ENCODE results near the gene KRT17.
"Not testable (repeated sequence)": the region's sequence is repeated elsewhere in the genome, so short reads cannot be mapped to it uniquely, and the experiment has no call there.

Gene KRT17

DNA sequence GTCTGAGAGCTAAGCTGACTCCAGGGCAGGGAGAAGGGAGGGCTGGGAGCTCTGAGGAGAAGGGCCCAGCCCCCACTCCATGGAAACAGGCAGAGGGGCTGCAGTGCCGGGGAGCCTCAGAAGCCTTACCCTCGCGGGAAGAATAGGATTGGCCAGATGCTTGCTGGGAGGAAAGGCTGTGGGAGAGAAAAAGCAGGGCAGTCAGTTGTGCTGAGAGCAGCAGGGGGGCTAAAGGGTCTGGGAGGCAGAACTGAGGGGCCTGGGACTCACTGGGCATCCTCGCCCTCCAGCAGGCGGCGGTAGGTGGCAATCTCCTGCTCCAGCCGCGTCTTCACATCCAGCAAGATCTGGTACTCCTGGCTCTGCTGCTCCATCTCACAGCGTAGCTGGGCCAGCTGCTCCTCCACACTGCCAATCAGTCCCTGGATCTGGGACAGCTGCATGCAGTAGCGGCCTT is 14.3 kb downstream of the KRT17 start:
- not testable (repeated sequence) for H3K4me3 Mint-ChIP-seq; H3K36me3 Mint-ChIP-seq (ENCODE audit: low read depth); H3K27me3 Mint-ChIP-seq (ENCODE audit: low read depth); H3K4me1 Mint-ChIP-seq (ENCODE audit: low read depth); H3K27ac Mint-ChIP-seq
- H3K9me3 Mint-ChIP-seq: peaks cover 14% of the 10 kb centered on the region

DNA sequence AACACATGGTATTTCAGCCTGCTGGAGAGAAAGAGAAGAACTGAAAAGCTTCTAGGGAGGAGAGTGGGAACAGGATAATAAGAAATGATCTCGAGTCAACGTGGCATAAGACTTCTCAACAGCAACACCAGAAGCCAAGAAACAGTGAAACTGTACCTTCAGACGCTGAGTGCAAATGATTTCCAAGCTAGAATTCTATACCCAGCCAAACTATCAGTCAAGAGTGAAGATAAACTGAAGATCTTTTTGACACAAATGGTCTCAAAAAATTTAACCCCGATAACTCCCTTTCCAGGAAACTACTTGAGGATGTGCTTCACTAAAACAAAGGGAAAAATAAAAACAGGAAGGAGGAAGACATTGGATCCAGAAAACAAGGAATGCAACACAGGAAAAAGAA is 17.4 kb downstream of the KRT17 start:
- Mint-ChIP-seq H3K9me3 (peaks cover 14% of the 10 kb centered on the region), H3K27me3 (ENCODE audit: low read depth) (peaks cover 19% of the 10 kb centered on the region)
- not testable (repeated sequence) for H3K4me1 Mint-ChIP-seq (ENCODE audit: low read depth); H3K27ac Mint-ChIP-seq; H3K36me3 Mint-ChIP-seq (ENCODE audit: low read depth); H3K4me3 Mint-ChIP-seq

DNA sequence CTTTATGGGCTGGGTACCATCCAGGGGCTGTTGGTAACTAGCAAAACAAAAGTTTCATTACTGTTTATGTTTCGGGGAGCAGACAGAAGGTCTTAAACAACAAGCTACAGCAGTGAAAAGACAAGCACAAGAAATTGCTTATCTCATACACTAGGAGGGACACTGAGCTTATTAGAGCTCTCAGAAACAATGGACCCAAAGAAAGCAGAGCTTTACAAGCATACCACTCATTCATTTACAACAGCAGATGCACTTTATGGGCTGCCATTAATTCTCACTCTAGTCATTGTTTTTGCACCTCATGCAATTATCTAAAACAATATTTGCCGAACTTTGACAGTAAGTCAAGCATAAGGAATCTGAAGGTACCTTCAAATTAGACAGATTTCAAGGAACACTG is 21.9 kb downstream of the KRT17 start:
- Mint-ChIP-seq H3K27me3 (ENCODE audit: low read depth) (peaks cover 13% of the 10 kb centered on the region), H3K4me3 (no peak overlapping the region), H3K4me1 (ENCODE audit: low read depth) (no peaks in the 10 kb centered on the region), H3K36me3 (ENCODE audit: low read depth) (peaks cover 4% of the 10 kb centered on the region), H3K27ac (no peak overlapping the region), H3K9me3 (peaks cover 11% of the 10 kb centered on the region)

DNA sequence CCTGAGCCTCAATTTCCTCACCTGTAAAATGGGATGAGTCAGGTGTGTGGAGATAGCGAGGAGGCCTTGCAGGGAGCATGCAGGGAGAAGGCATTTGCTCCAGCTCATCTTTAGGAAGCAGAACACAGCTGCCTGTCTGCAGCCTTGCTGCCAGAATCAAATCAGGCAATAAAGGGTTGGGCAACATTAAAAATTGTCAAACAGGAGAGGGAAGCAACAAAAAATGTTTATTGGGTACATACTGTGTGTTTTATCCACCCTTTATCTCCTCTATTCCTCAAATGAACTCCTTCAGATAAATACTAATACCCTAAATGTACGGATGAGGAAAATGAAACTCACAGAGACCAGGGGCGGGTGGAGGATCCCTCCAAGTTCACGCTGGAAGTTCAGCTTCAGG is 24.1 kb downstream of the KRT17 start:
- Mint-ChIP-seq H3K27ac (no peak overlapping the region), H3K36me3 (ENCODE audit: low read depth) (no peaks in the 10 kb centered on the region), H3K4me3 (no peak overlapping the region), H3K27me3 (ENCODE audit: low read depth) (peaks cover 13% of the 10 kb centered on the region), H3K4me1 (ENCODE audit: low read depth) (no peaks in the 10 kb centered on the region), H3K9me3 (no peaks in the 10 kb centered on the region)

DNA sequence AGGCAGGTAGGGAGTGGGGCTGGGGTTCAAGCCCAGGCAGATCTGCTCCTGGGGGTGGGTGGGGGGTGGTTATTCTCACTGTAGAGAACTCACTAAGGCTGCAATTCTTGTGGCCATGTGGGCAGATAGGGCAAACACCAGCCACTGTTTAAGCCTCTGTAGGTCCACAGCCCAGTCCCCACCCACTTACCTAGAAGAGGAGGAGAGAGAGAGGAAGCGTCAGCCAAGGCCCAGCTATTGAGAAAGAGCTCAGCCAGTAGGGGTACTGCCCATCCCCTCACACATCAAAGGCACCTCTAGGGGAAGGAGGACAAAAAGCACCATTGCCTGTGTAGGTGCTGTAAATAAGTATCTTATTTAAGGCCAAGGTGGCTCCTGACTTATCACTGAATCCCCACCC is 24.7 kb downstream of the KRT17 start:
- no peak overlapping the region for H3K4me3 Mint-ChIP-seq
- no peak overlapping the region for H3K27ac Mint-ChIP-seq
- no peaks in the 10 kb centered on the region for H3K4me1 Mint-ChIP-seq (ENCODE audit: low read depth)
- no peaks in the 10 kb centered on the region for H3K36me3 Mint-ChIP-seq (ENCODE audit: low read depth)
- H3K9me3 Mint-ChIP-seq: no peaks in the 10 kb centered on the region
- H3K27me3 Mint-ChIP-seq (ENCODE audit: low read depth): peaks cover 13% of the 10 kb centered on the region

DNA sequence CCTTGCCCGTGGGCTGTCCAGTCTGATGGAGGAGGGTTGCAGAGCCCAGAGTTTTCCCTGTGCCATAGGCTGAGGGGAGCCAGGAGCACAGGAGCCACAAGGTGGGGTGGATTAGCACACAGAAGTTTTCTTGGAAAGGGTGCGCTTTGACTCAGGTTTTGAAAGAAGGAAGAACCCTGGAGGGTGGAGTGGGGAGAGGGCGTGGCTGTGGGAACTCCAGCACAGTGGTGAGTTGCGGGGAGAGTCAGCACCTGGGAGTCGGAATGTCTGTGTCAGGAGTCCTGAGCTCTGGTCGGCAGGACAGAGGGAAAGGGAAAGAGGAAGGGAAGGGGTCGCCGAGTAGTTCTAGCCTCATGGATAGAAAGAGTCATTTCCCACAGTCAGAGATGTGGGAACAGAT is 28.8 kb downstream of the KRT17 start:
- H3K27ac Mint-ChIP-seq: no peak overlapping the region
- H3K4me1 Mint-ChIP-seq (ENCODE audit: low read depth): no peaks in the 10 kb centered on the region
- no peaks in the 10 kb centered on the region for H3K36me3 Mint-ChIP-seq (ENCODE audit: low read depth)
- no peak overlapping the region for H3K4me3 Mint-ChIP-seq
- H3K27me3 Mint-ChIP-seq (ENCODE audit: low read depth): peaks cover 3% of the 10 kb centered on the region
- no peaks in the 10 kb centered on the region for H3K9me3 Mint-ChIP-seq

DNA sequence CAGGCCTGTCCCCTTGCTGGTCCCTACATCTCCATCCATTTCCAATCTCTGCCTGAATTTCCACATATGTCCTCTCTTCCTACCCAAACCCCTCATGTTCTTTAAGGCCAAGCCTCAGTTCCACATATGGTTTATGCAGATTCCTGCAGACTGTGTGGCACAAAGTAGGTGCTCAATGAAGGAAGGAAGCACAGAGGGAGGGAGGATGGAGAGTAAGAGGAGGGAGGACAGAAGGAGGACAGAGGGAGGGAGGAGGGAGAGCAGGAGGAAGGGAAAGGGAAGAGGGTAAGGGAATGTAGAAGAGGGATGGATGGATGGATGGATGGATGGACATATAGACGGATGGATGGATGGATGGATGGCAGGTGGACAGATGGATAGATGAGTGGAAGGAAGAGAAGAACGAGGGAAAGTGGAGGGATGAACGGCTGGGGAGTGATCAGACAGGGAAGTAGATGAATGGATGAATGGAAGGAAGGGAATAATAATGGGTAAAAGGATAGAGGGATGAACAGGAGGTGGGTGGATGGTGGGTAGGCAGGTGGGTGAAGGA is 29.9 kb downstream of the KRT17 start:
- Mint-ChIP-seq H3K9me3 (no peaks in the 10 kb centered on the region), H3K27ac (no peak overlapping the region), H3K4me1 (ENCODE audit: low read depth) (no peaks in the 10 kb centered on the region), H3K4me3 (no peak overlapping the region), H3K27me3 (ENCODE audit: low read depth) (peaks cover 3% of the 10 kb centered on the region), H3K36me3 (ENCODE audit: low read depth) (no peaks in the 10 kb centered on the region)

DNA sequence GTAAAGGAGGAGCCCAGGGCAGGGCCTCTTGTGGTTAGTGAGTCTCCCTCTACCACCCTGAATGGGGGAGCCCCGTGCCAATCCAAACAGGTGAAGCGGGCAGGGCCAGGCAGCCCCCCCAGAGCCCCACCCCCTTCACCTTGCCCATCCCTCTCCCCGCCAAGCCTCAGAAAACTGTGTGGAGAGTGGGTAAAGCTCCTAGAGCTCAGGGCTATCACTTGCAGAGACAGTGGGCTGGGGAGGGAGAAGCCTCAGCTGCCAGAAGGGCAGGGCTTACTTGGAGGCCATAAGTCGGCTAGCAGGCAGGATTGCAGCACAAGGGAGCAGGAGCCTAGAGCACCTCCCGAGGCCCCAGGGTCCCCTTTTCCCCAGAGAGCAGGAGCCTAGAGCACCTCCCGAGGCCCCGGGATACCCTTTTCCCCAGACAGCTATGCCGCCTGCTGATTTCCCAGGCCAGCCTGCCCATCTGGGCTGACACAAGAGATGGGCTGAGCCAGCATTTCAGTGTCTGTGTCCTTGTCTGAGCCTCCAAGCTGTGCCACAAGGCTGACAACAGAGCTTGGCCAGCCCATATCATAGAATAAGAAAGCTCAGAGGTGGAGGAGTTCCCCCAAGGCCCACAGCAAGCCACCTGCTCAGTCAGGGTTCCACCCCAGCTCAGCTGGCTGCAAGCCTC is 30.9 kb downstream of the KRT17 start:
- Mint-ChIP-seq H3K9me3 (no peaks in the 10 kb centered on the region), H3K27ac (no peak overlapping the region), H3K36me3 (ENCODE audit: low read depth) (no peaks in the 10 kb centered on the region)

DNA sequence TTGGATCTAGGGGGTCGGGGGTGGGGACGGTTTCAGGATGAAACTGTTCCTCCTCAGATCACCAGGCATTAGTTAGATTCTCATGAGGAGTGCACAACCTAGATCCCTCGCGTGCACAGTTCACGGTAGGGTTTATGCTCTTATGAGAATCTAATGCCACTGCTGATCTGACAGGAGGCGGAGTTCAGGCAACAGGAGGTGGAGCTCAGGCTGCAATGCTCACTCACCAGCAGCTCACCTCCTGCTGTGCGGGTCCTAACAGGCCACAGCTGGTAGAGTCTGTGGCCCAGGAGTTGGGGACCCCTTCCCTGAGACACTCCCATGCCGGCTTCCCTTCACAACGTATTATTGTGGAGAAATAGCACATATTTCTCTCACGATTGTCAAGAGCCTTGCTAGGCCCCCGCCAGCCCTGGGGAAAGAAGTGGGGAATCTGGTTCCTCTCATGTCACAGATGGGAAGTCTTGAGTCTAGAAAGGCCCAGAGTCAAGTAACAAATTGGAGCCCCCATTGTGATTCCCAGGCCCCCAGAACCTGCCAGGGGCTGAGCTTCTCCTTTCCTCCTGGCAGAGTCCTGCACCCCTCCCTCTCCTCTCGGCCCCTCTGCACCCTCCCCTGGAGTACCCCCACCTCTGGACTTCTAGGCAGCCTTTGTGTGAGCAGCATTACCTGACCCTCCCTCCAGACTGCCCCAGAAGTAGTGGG is 31.6 kb downstream of the KRT17 start:
- H3K9me3 Mint-ChIP-seq: no peaks in the 10 kb centered on the region
- H3K27ac Mint-ChIP-seq: no peak overlapping the region
- no peaks in the 10 kb centered on the region for H3K36me3 Mint-ChIP-seq (ENCODE audit: low read depth)
- no peak overlapping the region for H3K4me3 Mint-ChIP-seq
- no peaks in the 10 kb centered on the region for H3K4me1 Mint-ChIP-seq (ENCODE audit: low read depth)
- H3K27me3 Mint-ChIP-seq (ENCODE audit: low read depth): peaks cover 3% of the 10 kb centered on the region

More for the DNA sequence above, 30.9 kb downstream of the KRT17 start:
- Mint-ChIP-seq H3K4me3 (no peak overlapping the region), H3K27me3 (ENCODE audit: low read depth) (peaks cover 3% of the 10 kb centered on the region), H3K4me1 (ENCODE audit: low read depth) (no peaks in the 10 kb centered on the region)

DNA sequence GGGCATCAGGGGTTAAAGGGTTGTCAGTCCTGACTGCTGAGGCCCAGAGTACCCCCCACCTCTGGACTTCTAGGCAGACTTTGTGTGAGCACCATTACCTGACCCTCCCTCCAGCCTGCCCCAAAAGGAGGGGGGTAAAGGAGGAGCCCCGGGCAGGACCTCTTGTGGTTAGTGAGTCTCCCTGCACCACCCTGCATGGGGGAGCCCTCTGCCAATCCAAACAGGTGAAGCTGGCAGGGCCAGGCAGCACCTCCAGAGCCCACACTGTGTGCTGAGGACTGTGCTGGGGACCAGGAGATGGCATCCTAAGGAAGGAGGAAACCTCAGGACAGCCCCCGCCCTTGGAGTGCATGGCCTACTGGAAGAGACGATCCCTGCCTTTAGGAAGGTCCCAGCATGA is 35.1 kb downstream of the KRT17 start:
- Mint-ChIP-seq H3K4me3 (no peak overlapping the region), H3K4me1 (ENCODE audit: low read depth) (no peaks in the 10 kb centered on the region), H3K9me3 (no peaks in the 10 kb centered on the region), H3K36me3 (ENCODE audit: low read depth) (no peaks in the 10 kb centered on the region), H3K27ac (no peak overlapping the region), H3K27me3 (ENCODE audit: low read depth) (no peaks in the 10 kb centered on the region)

DNA sequence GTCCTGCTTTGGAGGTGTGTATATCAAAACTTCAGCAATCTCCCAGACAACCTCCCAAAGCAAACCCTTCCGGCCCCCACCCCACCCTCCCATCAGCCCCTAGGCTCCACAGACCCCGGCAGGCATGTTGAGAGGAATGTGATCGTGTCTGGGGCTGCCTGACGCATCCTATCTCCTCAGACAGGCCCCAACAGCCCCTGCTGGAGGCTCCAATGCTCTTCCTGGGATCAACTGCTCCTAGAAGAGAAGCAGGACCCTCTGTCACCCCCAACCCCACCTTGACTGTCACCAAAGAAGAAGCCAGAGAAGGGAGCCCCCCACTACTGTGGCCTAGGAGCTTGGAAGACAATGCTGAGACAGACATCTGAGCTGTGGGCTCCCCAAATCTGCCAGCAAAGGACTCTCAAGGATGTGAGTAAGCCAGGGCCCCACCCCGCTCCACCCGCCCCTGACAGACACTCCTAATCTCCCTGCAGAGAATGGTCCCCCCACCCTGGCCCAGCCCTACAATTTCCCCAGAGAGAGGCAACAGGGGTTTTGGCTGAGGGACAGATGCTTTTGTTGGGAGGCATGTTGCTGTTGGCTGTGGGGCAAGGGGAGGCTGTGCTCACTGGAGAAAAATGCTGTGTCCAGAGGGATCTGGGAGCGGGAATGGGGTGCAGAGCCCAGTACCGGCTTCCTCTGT is 36.1 kb downstream of the KRT17 start:
- no peak overlapping the region for H3K27ac Mint-ChIP-seq
- H3K36me3 Mint-ChIP-seq (ENCODE audit: low read depth): no peaks in the 10 kb centered on the region
- H3K4me3 Mint-ChIP-seq: no peak overlapping the region
- no peaks in the 10 kb centered on the region for H3K9me3 Mint-ChIP-seq
- H3K4me1 Mint-ChIP-seq (ENCODE audit: low read depth): no peaks in the 10 kb centered on the region
- no peaks in the 10 kb centered on the region for H3K27me3 Mint-ChIP-seq (ENCODE audit: low read depth)

DNA sequence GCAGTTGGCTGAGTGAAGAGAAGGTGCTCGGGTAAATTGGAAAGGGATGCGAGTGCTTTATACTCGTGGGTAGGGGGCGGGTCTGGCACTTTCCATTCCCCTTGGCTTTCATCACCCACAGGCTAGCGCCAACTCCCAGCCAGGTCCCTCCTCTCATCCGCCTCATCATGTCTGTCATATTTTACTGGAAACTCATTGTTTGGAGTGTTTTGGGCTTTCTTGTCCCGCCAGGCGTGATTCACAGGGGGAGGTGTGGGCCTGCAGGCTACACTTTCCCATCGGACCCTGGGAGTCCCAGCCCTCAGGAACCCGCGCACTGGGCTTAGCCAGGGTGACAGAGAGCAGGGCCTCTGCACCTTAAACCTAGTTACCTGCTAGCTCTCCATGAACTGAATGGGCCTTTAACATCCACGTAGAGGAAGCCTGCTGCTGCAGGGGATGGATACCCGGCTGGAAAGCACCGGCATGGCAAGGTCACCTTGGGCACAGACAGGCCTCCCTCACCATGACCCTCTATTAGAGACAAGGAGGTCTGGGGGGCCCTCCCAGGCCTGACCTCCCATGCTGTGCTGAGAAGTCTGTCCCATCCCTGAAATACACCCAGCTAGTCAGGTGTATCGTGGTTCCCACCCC is 37.4 kb downstream of the KRT17 start, which contains the start of gene KRT14:
Gene KRT14, minus strand, starts transcription at position 33 of the 633 bp plus-strand sequence. CDS start 61 bp downstream, outside the sequence.
- H3K4me1 Mint-ChIP-seq (ENCODE audit: low read depth): no peaks in the 10 kb centered on the region
- no peak within 1 kb of the TSS for H3K4me3 Mint-ChIP-seq
- H3K36me3 Mint-ChIP-seq (ENCODE audit: low read depth): no peaks in the 10 kb centered on the region
- H3K27me3 Mint-ChIP-seq (ENCODE audit: low read depth): no peaks in the 10 kb centered on the region
- H3K27ac Mint-ChIP-seq: no peak within 1 kb of the TSS
- no peaks in the 10 kb centered on the region for H3K9me3 Mint-ChIP-seq

DNA sequence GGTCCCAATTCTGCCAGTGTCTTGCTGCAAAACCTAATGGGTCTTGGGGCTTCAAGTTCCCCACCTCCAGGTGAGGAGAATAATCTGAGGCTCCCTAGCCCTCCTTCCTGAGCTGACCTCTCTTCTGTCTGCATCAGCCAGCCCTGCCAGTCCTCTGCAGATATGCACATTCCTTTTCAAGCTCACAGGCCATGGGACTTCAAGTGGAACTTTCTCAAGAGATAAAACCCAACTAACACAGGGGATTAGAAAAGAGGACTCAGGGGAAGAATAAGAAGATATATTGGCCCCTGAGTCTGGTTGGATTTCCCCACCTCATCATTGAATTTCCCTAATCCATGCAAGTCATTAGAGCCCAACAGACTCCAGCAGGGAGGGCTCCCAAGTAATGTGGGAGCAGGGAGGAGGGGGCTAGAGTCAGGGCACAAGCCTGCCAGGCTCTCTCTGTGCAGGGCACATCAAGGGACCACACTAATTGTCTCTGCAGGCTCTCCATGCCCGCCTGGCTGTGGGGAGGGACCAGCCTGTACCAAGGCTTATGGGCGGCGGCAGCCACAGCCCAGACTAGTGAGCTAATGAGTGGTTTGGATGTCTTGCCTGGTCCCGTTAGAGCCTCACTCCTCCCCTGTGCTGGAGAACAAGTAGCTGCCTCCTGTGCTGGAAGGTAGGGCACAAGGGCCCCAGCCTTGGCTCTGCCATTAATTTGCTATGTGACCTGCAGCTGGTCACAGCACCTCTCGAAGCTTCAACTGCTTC is 38.9 kb downstream of the KRT17 start:
- Mint-ChIP-seq H3K27me3 (ENCODE audit: low read depth) (peaks cover 11% of the 10 kb centered on the region), H3K4me3 (no peak overlapping the region), H3K27ac (no peak overlapping the region), H3K9me3 (no peaks in the 10 kb centered on the region), H3K36me3 (ENCODE audit: low read depth) (no peaks in the 10 kb centered on the region), H3K4me1 (ENCODE audit: low read depth) (no peaks in the 10 kb centered on the region)
